T-cell (primary cell): ENCODE measurements around the gene EXOC3. TPM values are rescaled to one million over a fixed set of nuclear protein-coding genes. Genes with fewer than 3 reads are reported as not detected.

Experiments used
- ATAC-seq, 4 experiments: fragments of 200-7000 bp in 3 of 4; fragments of 150-1000 bp in 1 of 4; cut with Tn5 transposase; replicated peaks in 1 of 4; 1 replicate in 3 of 4; 2 replicates in 1 of 4; pipeline ENCODE4 v1.10.0; 2021; ENCODE audit warnings: moderate library complexity in 3 of 4, mild to moderate bottlenecking in 2 of 4, moderate number of reproducible peaks in 1 of 4
- CTCF ChIA-PET, 2 donors: fragments of 300-600 bp; sonication (Branson Sonifier 250); formaldehyde crosslinking; loops; one replicate each; lab custom pipeline; 2022; ENCODE audit warnings: antibody characterized with exemption in 2 of 2; lab: Charles Lee
- POLR2A ChIA-PET, 2 donors: fragments of 300-600 bp; sonication (Branson Sonifier 250); formaldehyde crosslinking; loops; one replicate each; lab custom pipeline; 2022; ENCODE audit warnings: antibody characterized with exemption in 2 of 2; lab: Charles Lee
- DNase-seq, 35 experiments: peaks; one replicate each; pipeline versions ENCODE4 v3.0.0 to v3.0.0-alpha.2; 2013 to 2023
- H3K27ac ChIP-seq: one replicate; pipeline ENCODE4 v1.5.1; 2013; ENCODE audit warnings: low read length
- H3K27me3 ChIP-seq, 2 experiments: replicated peaks in 1 of 2; 1 replicate in 1 of 2; 2 replicates in 1 of 2; pipeline versions ENCODE4 v1.6.1 to v1.7.0; 2013; ENCODE audit warnings: low read length in 1 of 2, mixed read lengths in 1 of 2; ENCODE audit not compliant: control insufficient read depth in 2 of 2, insufficient read depth in 2 of 2; ENCODE audit errors: extremely low read depth in 1 of 2
- H3K36me3 ChIP-seq, 2 donors: 1 replicate in 1 of 2; 2 replicates in 1 of 2; pipeline versions ENCODE4 v1.6.1 to v1.7.0; 2013; ENCODE audit warnings: low read length in 1 of 2; ENCODE audit not compliant: control insufficient read depth in 2 of 2, insufficient read depth in 1 of 2; ENCODE audit errors: extremely low read depth in 1 of 2
- H3K4me1 ChIP-seq, 2 experiments: 1 replicate in 1 of 2; 2 replicates in 1 of 2; pipeline versions ENCODE4 v1.6.1 to v1.7.0; 2013; ENCODE audit warnings: low read length in 2 of 2, mixed read lengths in 1 of 2; ENCODE audit not compliant: insufficient read depth in 2 of 2, control insufficient read depth in 1 of 2; ENCODE audit errors: extremely low read depth in 1 of 2
- H3K4me3 ChIP-seq, 2 donors: 1 replicate in 1 of 2; 2 replicates in 1 of 2; pipeline versions ENCODE4 v1.5.1 to v1.7.0; 2013; ENCODE audit warnings: mild to moderate bottlenecking in 2 of 2, low read length in 1 of 2, moderate library complexity in 1 of 2; ENCODE audit not compliant: control insufficient read depth in 1 of 2; ENCODE audit errors: extremely low read depth in 1 of 2
- H3K9me3 ChIP-seq: 2 replicates; pipeline ENCODE4 v1.7.0; 2013
- H3K27ac Mint-ChIP-seq, 2 donors: one replicate each; pipeline ENCODE4 v1.8.0; 2020 to 2021; ENCODE audit warnings: mild to moderate bottlenecking in 2 of 2, mixed read lengths in 2 of 2
- H3K27me3 Mint-ChIP-seq, 2 donors: one replicate each; pipeline ENCODE4 v1.8.0; 2021 to 2022; ENCODE audit warnings: mixed read lengths in 2 of 2
- H3K36me3 Mint-ChIP-seq: one replicate; pipeline ENCODE4 v1.8.0; 2021; ENCODE audit warnings: mixed read lengths
- H3K4me1 Mint-ChIP-seq, 3 donors: one replicate each; pipeline ENCODE4 v1.8.0; 2020 to 2022; ENCODE audit warnings: mixed read lengths in 3 of 3, mild to moderate bottlenecking in 1 of 3
- H3K4me3 Mint-ChIP-seq, 3 donors: one replicate each; pipeline ENCODE4 v1.8.0; 2020 to 2022; ENCODE audit warnings: mild to moderate bottlenecking in 3 of 3, mixed read lengths in 3 of 3, moderate library complexity in 3 of 3
- H3K9me3 Mint-ChIP-seq, 3 donors: one replicate each; pipeline ENCODE4 v1.8.0; 2020 to 2022; ENCODE audit warnings: mixed read lengths in 3 of 3
- WGBS: methylation state at CpG from one replicate; pipeline ENCODE4 v1.1.5; 2013; ENCODE audit warnings: missing lambda C conversion rate; ENCODE audit not compliant: insufficient coverage; 5-methylcytosine and 5-hydroxymethylcytosine counted together
- total RNA-seq, 35 experiments: library from RNA in 6 of 35; stranded (reverse) in 6 of 35; fragments of 120-200 nt in 1 of 35; gene quantifications; one replicate each; pipeline versions ENCODE4 v1.2.1 to v1.2.4 and lab custom pipeline; 2013 to 2026

EXOC3 gene
- total RNA-seq, 5 donors from 2014 or later (not counting 1 experiment from before 2014, with no cell fraction given): 81.6 to 99.8 (median 84.2) TPM

DNA sequence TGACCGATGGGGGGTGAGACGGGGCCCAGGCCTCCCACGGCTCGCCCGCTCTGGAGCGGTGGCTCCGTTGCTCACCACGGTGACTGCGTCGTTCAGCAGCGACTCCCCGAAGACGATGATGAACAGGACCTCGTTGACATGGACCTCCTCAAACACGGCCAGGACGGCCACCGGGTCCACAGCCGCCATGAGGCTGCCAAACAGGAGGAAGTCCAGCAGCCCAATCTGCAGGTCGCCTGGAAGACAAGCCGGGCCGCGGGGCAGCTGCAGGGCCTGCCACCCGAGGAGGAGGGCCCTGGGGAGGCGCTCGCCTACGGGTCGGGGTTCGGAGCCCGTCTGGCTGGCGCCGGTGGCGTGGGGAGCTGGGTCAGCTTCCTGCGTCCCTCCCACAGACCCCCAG, 45.3 kb downstream of the EXOC3 start:
- WGBS: 91% methylated on average over 31 of the region's 33 CpGs
- H3K27ac Mint-ChIP-seq: no peak overlapping the region
- POLR2A ChIA-PET: no interaction called here

DNA sequence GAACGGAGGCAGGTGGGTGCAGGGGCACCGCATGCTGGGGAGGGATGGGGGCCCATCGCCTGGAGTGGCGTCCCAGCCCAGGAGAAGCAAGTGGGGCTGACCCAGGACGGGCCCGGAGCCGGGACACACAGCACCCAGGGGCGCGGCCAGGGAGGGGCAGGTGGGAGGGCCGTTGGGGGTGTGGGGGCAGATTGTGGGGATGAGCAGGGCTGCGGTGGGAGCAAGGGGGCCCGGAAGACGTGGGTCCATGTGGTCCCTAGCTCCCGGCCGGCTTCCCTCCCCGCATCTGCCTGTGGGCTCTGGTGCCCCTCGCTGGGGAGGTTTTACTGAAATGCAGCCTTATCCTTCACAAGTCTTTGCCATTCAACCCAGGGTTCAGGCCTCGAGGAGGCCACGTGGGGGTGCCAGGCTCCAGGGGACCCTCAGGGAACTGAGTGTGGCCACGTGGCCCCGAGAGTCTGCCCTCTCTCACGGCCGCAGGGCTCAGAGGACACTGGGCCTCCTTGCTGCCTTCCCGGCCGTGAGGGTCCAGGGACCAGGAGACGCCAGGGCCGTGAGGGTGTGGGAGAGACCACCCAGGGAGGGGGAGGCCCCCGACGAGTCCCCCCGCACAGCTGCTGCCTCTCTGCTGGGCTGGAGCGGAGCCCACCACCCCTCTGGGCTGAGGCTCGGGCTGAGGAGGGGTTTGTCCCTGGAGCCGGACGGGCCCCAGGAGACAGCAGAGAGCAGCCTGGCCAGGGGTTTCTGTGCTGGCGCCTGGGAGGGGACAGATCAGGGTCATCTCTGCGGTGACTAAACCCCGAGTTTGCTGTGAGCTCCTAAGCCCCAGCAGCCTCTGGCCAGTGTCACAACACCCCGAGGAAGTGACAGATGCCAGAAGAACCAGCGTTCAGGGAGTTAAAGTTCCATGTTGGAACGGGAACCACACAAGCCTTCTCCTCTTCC, 46.0 kb downstream of the EXOC3 start:
- H3K27ac Mint-ChIP-seq: no peak overlapping the region
- Histone ChIP-seq H3K36me3 (no peaks in the 10 kb centered on the region), H3K27me3 (peaks cover 0 to 40% of the 10 kb centered on the region in 2 experiments), H3K9me3 (no peaks in the 10 kb centered on the region), H3K4me3 (no peak overlapping the region), H3K27ac (no peak overlapping the region), H3K4me1 (peaks cover 0 to 4% of the 10 kb centered on the region in 2 experiments)
- H3K9me3 Mint-ChIP-seq: no peaks in the 10 kb centered on the region
- CTCF ChIA-PET: no interaction called here
- DNase-seq (no peak), ATAC-seq (no peak)
- H3K4me1 Mint-ChIP-seq: peaks cover 0 to 18% (median 9%) of the 10 kb centered on the region in 3 donors
- POLR2A ChIA-PET: no interaction called here
- H3K4me3 Mint-ChIP-seq: no peak overlapping the region
- H3K27me3 Mint-ChIP-seq: peaks cover 4 to 6% of the 10 kb centered on the region in 2 donors
- no peaks in the 10 kb centered on the region for H3K36me3 Mint-ChIP-seq
- 80% methylated on average over 29 of the region's 40 CpGs for WGBS

More for the DNA sequence above, 45.3 kb downstream of the EXOC3 start:
- H3K27me3 ChIP-seq: peaks cover 0 to 44% of the 10 kb centered on the region in 2 experiments
- no peaks in the 10 kb centered on the region for H3K36me3 ChIP-seq
- ATAC-seq (no peak), DNase-seq (no peak)
- Mint-ChIP-seq H3K4me1 (peaks cover 0 to 18% (median 9%) of the 10 kb centered on the region in 3 donors), H3K27me3 (peaks cover 4 to 6% of the 10 kb centered on the region in 2 donors), H3K9me3 (no peaks in the 10 kb centered on the region), H3K4me3 (no peak overlapping the region), H3K36me3 (no peaks in the 10 kb centered on the region)
- peaks cover 0 to 4% of the 10 kb centered on the region in 2 experiments for H3K4me1 ChIP-seq
- no peak overlapping the region for H3K27ac ChIP-seq
- H3K9me3 ChIP-seq: no peaks in the 10 kb centered on the region
- H3K4me3 ChIP-seq: no peak overlapping the region
- CTCF ChIA-PET: no interaction called here

DNA sequence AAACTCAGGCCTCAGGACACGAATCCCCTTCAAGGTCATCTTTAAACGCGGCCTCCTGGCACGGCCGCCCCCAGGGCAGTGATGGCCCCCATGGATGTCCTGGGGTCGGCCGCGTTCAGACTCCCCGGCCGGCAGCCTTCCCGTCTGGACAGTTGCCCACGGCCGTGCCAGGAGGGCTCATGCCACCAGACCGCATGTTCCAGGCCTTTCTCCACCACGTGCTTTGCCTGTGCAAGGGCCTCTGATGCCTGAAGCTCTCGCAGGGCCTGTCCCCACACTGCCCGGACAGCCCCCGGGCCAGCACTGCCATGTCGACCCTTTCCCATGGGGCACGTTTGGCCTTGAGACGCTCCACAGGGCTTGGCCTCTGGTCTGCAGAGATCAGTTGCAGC, 46.7 kb downstream of the EXOC3 start:
- Histone ChIP-seq H3K9me3 (no peaks in the 10 kb centered on the region), H3K36me3 (no peaks in the 10 kb centered on the region), H3K27ac (no peak overlapping the region), H3K27me3 (peaks cover 0 to 35% of the 10 kb centered on the region in 2 experiments), H3K4me3 (no peak overlapping the region), H3K4me1 (peaks cover 0 to 4% of the 10 kb centered on the region in 2 experiments)
- 86% methylated on average over 21 of the region's 21 CpGs for WGBS
- H3K4me3 Mint-ChIP-seq: no peak overlapping the region
- DNase-seq (no peak), ATAC-seq (no peak)
- ChIA-PET CTCF (no interaction called here), POLR2A (no interaction called here)
- peaks cover 0 to 18% (median 9%) of the 10 kb centered on the region in 3 donors for H3K4me1 Mint-ChIP-seq
- no peaks in the 10 kb centered on the region for H3K36me3 Mint-ChIP-seq
- H3K9me3 Mint-ChIP-seq: no peaks in the 10 kb centered on the region
- no peak overlapping the region for H3K27ac Mint-ChIP-seq
- peaks cover 3 to 6% of the 10 kb centered on the region in 2 donors for H3K27me3 Mint-ChIP-seq

DNA sequence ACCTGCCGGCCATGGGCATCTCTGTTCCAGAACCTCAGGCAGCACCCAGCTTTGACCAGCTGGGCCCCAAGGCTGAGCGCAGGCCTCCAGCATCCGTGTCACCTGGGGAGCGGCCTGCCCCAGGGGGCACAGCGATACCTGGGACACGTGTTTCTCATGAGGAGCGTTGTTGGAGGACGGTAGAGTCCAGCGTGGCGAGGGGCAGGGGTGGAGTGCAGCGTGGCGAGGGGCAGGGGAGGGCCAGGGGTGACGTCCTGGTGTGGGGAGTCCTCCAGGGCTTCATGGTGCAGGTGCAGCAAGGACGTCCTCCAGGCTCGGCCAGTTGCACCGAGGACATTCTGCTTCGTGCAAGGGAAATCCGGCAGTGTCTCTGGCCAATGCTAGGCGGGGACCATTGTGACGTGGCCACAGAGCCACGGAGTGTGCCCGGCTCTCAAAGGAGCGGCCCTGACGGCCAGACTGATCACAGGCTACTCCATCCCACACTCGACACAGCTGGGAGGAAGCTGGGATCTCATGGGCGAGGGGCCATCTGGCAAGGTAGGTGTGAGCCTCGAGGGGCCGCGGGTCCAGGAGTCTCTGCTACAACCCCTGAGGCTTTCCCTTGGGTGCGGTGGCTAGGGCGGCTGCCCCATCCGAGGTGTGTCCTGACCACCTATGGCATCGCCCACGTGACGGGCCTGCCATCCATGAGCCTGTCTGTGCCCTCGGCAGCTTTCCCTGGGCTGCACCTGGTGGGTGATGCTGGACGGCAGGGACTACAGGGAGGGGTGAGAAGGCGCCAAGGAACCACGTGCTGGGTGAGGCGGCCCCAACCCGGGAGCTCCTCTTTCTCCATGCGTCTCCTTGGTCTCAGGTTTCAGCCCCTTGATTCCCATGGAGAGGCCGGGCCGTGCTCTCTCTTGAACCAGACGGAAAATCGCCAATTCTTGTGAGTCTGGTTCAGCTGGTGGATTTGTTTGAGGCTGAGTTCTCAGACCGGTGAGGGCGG, 47.4 kb downstream of the EXOC3 start:
- CTCF ChIA-PET: no interaction called here
- no peak for ATAC-seq

DNA sequence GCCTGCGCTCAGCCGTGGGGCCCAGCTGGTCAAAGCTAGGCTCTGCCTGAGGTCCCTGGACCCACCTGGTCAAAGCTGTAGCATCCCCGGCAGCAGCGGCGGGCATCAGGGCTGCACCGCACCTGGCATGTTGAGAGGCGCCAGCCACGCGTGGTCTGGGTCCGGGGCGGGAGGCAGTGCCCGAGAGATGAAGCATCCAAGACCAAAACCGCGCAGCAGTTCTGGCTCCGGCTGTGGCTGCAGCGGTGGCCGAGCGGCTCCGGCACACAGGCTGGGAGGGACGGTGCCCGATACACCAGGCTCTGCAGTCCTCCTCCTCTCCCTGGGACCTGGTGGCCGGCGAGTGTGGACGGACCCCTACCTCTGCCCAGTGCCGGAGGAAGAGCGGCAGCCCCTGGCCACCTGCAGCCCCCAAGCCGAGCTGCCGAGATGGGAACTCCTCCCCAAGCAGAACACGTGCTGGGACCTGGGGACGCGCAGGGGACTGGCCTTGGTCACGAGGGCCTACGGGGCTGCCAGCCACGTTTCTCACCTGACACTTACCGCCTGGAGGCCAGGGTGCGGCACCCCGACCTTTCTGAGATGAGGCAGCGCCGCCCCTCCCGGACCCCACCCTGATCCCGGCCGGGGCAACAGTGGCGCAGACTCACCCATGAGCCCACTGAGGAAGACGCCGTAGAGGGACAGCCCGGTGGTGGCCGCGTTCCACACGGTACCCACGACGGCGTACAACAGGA, 48.3 kb downstream of the EXOC3 start:
- DNase-seq (no peak), ATAC-seq (no peak)
- ChIA-PET CTCF (no interaction called here), POLR2A (no interaction called here)
- H3K27ac Mint-ChIP-seq: no peak overlapping the region
- no peaks in the 10 kb centered on the region for H3K36me3 ChIP-seq
- no peaks in the 10 kb centered on the region for H3K9me3 ChIP-seq
- H3K4me3 ChIP-seq: no peak overlapping the region
- peaks cover 0 to 2% (median 2%) of the 10 kb centered on the region in 3 donors for H3K4me1 Mint-ChIP-seq
- WGBS: 92% methylated on average over 52 of the region's 52 CpGs
- peaks cover 0 to 22% of the 10 kb centered on the region in 2 experiments for H3K27me3 ChIP-seq
- H3K4me1 ChIP-seq: peaks cover 0 to under 1% of the 10 kb centered on the region in 2 experiments
- no peak overlapping the region for H3K27ac ChIP-seq
- H3K4me3 Mint-ChIP-seq: no peak overlapping the region
- no peaks in the 10 kb centered on the region for H3K9me3 Mint-ChIP-seq
- H3K36me3 Mint-ChIP-seq: no peaks in the 10 kb centered on the region
- H3K27me3 Mint-ChIP-seq: peaks cover 0 to 2% of the 10 kb centered on the region in 2 donors

More for the DNA sequence above, 47.4 kb downstream of the EXOC3 start:
- no peak for DNase-seq
- no peak overlapping the region for H3K27ac Mint-ChIP-seq
- Histone ChIP-seq H3K27me3 (peaks cover 0 to 28% of the 10 kb centered on the region in 2 experiments), H3K27ac (no peak overlapping the region), H3K4me3 (no peak overlapping the region), H3K4me1 (peaks cover 0 to 4% of the 10 kb centered on the region in 2 experiments), H3K36me3 (no peaks in the 10 kb centered on the region), H3K9me3 (no peaks in the 10 kb centered on the region)
- peaks cover 0 to 11% (median 6%) of the 10 kb centered on the region in 3 donors for H3K4me1 Mint-ChIP-seq
- no peaks in the 10 kb centered on the region for H3K9me3 Mint-ChIP-seq
- H3K27me3 Mint-ChIP-seq: peaks cover 0 to 2% of the 10 kb centered on the region in 2 donors
- 85% methylated on average over 48 of the region's 48 CpGs for WGBS
- POLR2A ChIA-PET: no interaction called here
- H3K4me3 Mint-ChIP-seq: no peak overlapping the region
- H3K36me3 Mint-ChIP-seq: no peaks in the 10 kb centered on the region
